Measurements from ENCODE around the gene COG6. TPM values are rescaled to one million over a fixed set of nuclear protein-coding genes. Genes with fewer than 3 reads are reported as not detected.

Gene COG6
- polyA plus RNA-seq, 1 of the 3 experiments (the other 2 are of a cell fraction) = 13.1 TPM

- no peak for TF ChIP-seq REST (IDR thresholded peaks at IDR 0.05; ENCODE audit: low read depth, low read length)
- no peak for TF ChIP-seq NRF1 (IDR thresholded peaks at IDR 0.05; ENCODE audit: low read depth, low read length)
- TF ChIP-seq PBX3 (IDR thresholded peaks at IDR 0.05) = no peak
Observed at GRCh38 chr13:39641645-39642044, 13.8 kb upstream of the COG6 start (continued).

- Histone ChIP-seq H3K27ac (ENCODE audit: low read depth in 2 of 2, low read length in 1 of 2) (no peak overlapping the region), H3K9me2 (no peaks in the 10 kb centered on the region), H4K20me1 (ENCODE audit: insufficient read depth) (no peaks in the 10 kb centered on the region), H3K36me3 (replicated peaks in 1 of 2; ENCODE audit: control insufficient read depth in 1 of 2, insufficient read depth in 2 of 2, low read length in 1 of 2) (no peaks in the 10 kb centered on the region), H3K9me3 (no peaks in the 10 kb centered on the region), H3K9ac (no peak overlapping the region), H3K27me3 (ENCODE audit: insufficient read depth) (no peaks in the 10 kb centered on the region), H3K4me3 (ENCODE audit: low read depth in 2 of 2, low read length in 1 of 2) (no peak overlapping the region), H3K4me1 (ENCODE audit: control insufficient read depth in 1 of 2, insufficient read depth in 2 of 2, low read depth in 1 of 2, low read length in 1 of 2) (no peaks in the 10 kb centered on the region), H3K4me2 (no peak overlapping the region), H2AFZ (ENCODE audit: low read depth) (no peak overlapping the region), H3K79me2 (ENCODE audit: insufficient read depth) (no peaks in the 10 kb centered on the region), H3F3A (replicated peaks; ENCODE audit: insufficient read depth) (no peaks in the 10 kb centered on the region)
- ChIA-PET CTCF (interaction anchor here (1.5 kb wide), 1 partner anchor 30 kb away, joined by 3 read pairs; no protein-coding TSS in a partner anchor), POLR2A (no interaction called here)
- no peak for DNase-seq
- no peak for TF ChIP-seq TEAD4 (IDR thresholded peaks at IDR 0.05; ENCODE audit: borderline replicate concordance, insufficient read depth)
- no peak for TF ChIP-seq ELF1 (IDR thresholded peaks at IDR 0.05)
- TF ChIP-seq FOSL2 (IDR thresholded peaks at IDR 0.05; ENCODE audit: borderline replicate concordance, low read depth) = no peak
- TF ChIP-seq IRF3 (IDR thresholded peaks at IDR 0.05; ENCODE audit: low read depth, low read length) = no peak
- no peak for TF ChIP-seq TAF1 (IDR thresholded peaks at IDR 0.05; ENCODE audit: borderline replicate concordance, low read depth, low read length)
- TF ChIP-seq USF2 (IDR thresholded peaks at IDR 0.05; ENCODE audit: borderline replicate concordance, low read depth, low read length) = no peak
- TF ChIP-seq REST (IDR thresholded peaks at IDR 0.05; ENCODE audit: low read depth, low read length) = no peak
- TF ChIP-seq NRF1 (IDR thresholded peaks at IDR 0.05; ENCODE audit: low read depth, low read length) = no peak
- no peak for TF ChIP-seq ZBTB33 (IDR thresholded peaks at IDR 0.05; ENCODE audit: borderline replicate concordance, low read depth)
- no peak for TF ChIP-seq MXI1 (IDR thresholded peaks at IDR 0.05; ENCODE audit: low read depth, low read length)
- TF ChIP-seq RCOR1 (IDR thresholded peaks at IDR 0.05; ENCODE audit: low read length) = no peak
- TF ChIP-seq MAX (IDR thresholded peaks at IDR 0.05; ENCODE audit: low read depth) = no peak
- no peak for TF ChIP-seq GABPA (IDR thresholded peaks at IDR 0.05; ENCODE audit: low read depth)
- no peak for TF ChIP-seq RFX5 (IDR thresholded peaks at IDR 0.05; ENCODE audit: low read length)
- no peak for TF ChIP-seq USF1 (IDR thresholded peaks at IDR 0.05; ENCODE audit: borderline replicate concordance, low read depth)
- 45% methylated on average over 4 of the region's 4 CpGs for WGBS (ENCODE audit: low lambda C conversion rate)
Observed at GRCh38 chr13:39646122-39646521, 9.3 kb upstream of the COG6 start.
